Esophagus squamous epithelium (tissue), 4 donors: ENCODE data around the gene DUS1L.

Experiments
- CTCF ChIP-seq, 6 experiments: fragments of 450-650 bp in 4 of 6; fragments of 200-600 bp in 2 of 6; sonication (generic) in 2 of 6; IDR thresholded peaks; one replicate each; pipeline ENCODE4 v1.5.1; 2016 to 2019; ENCODE audit warnings: antibody characterized with exemption in 6 of 6, mild to moderate bottlenecking in 4 of 6, moderate library complexity in 4 of 6
- POLR2A ChIP-seq, 4 donors: fragments of 450-650 bp; IDR thresholded peaks; one replicate each; pipeline ENCODE4 v1.6.1; 2017; ENCODE audit warnings: antibody characterized with exemption in 4 of 4, mild to moderate bottlenecking in 4 of 4, moderate library complexity in 3 of 4

GRCh38 chr17:82024859-82025258 is 40.7 kb downstream of the DUS1L start:
- TF ChIP-seq POLR2A (IDR thresholded peaks at IDR 0.05): no peak
- no peak for TF ChIP-seq CTCF (IDR thresholded peaks at IDR 0.05)
